SK-N-SH treated with all-trans-retinoic acid at 6 μM for 48 hours (cell line): ENCODE measurements around the gene TRIM44.

Experiments
- ATAC-seq: fragments of 200-7000 bp; cut with Tn5 transposase; 3 replicates; pipeline ENCODE4 v1.9.1; 2020; ENCODE audit warnings: mild to moderate bottlenecking, moderate library complexity
- ARNTL ChIP-seq: fragments of 450-650 bp; formaldehyde crosslinking; IDR thresholded peaks from 2 replicates; pipeline ENCODE4 v1.5.0; 2020; ENCODE audit warnings: low read depth, mild to moderate bottlenecking, moderate library complexity, borderline replicate concordance
- BACH2 ChIP-seq: fragments of 250-450 bp; sonication (Bioruptor Pico); IDR thresholded peaks from 2 replicates; pipeline ENCODE4 v1.9.0; 2021; ENCODE audit warnings: mild to moderate bottlenecking, borderline replicate concordance
- CREB5 ChIP-seq: fragments of 250-450 bp; sonication (Bioruptor Pico); IDR thresholded peaks from 2 replicates; pipeline ENCODE4 v1.5.1; 2020; ENCODE audit warnings: low read depth, mild to moderate bottlenecking, moderate library complexity
- CSRNP3 ChIP-seq: fragments of 250-450 bp; sonication (Bioruptor Pico); IDR thresholded peaks from 2 replicates; pipeline ENCODE4 v1.5.1; 2021; ENCODE audit warnings: mild to moderate bottlenecking, moderate library complexity
- ESRRG ChIP-seq: fragments of 250-450 bp; sonication (Bioruptor Pico); IDR thresholded peaks from 2 replicates; pipeline ENCODE4 v1.6.1; 2021; ENCODE audit warnings: mild to moderate bottlenecking
- GLIS3 ChIP-seq: fragments of 250-450 bp; sonication (Bioruptor Pico); IDR thresholded peaks from 2 replicates; pipeline ENCODE4 v1.5.0; 2020; ENCODE audit warnings: mild to moderate bottlenecking, moderate library complexity
- ISL1 ChIP-seq: fragments of 250-450 bp; sonication (Bioruptor Pico); IDR thresholded peaks from 2 replicates; pipeline ENCODE4 v2.1.2; 2022; ENCODE audit warnings: mild to moderate bottlenecking, moderate library complexity
- OSR1 ChIP-seq: fragments of 250-450 bp; sonication (Bioruptor Pico); IDR thresholded peaks from 2 replicates; pipeline ENCODE4 v1.8.0; 2022; ENCODE audit warnings: moderate library complexity, mild to moderate bottlenecking, inconsistent platforms
- PATZ1 ChIP-seq: fragments of 250-450 bp; sonication (Bioruptor Pico); IDR thresholded peaks from 2 replicates; pipeline ENCODE4 v1.8.0; 2020; ENCODE audit warnings: mild to moderate bottlenecking, moderate library complexity, borderline replicate concordance
- POU6F1 ChIP-seq: fragments of 250-450 bp; sonication (Bioruptor Pico); IDR thresholded peaks from 2 replicates; pipeline ENCODE4 v1.8.0; 2021; ENCODE audit warnings: low read depth, mild to moderate bottlenecking, moderate library complexity, borderline replicate concordance
- PPARA ChIP-seq: fragments of 250-450 bp; sonication (Bioruptor Pico); IDR thresholded peaks from 2 replicates; pipeline ENCODE4 v1.5.0; 2020; ENCODE audit warnings: mild to moderate bottlenecking, borderline replicate concordance
- RARB ChIP-seq: fragments of 250-450 bp; sonication (Bioruptor Pico); IDR thresholded peaks from 2 replicates; pipeline ENCODE4 v1.8.0; 2021; ENCODE audit warnings: mild to moderate bottlenecking, moderate library complexity
- SNAI2 ChIP-seq: fragments of 250-450 bp; sonication (Bioruptor Pico); IDR thresholded peaks from 2 replicates; pipeline ENCODE4 v1.5.0; 2020; ENCODE audit warnings: mild to moderate bottlenecking, moderate library complexity
- TCF4 ChIP-seq: fragments of 250-450 bp; sonication (Bioruptor Pico); IDR thresholded peaks from 2 replicates; pipeline ENCODE4 v1.8.0; 2021; ENCODE audit warnings: mild to moderate bottlenecking, moderate library complexity, borderline replicate concordance
- TSHZ2 ChIP-seq: fragments of 250-450 bp; sonication (Bioruptor Pico); IDR thresholded peaks from 2 replicates; pipeline ENCODE4 v1.5.0; 2020; ENCODE audit warnings: mild to moderate bottlenecking, moderate library complexity
- ZC3H10 ChIP-seq: fragments of 250-450 bp; sonication (Bioruptor Pico); IDR thresholded peaks from 2 replicates; pipeline ENCODE4 v1.5.1; 2021; ENCODE audit warnings: mild to moderate bottlenecking, moderate library complexity
- ZFP3 ChIP-seq: fragments of 250-450 bp; sonication (Bioruptor Pico); IDR thresholded peaks from 2 replicates; pipeline ENCODE4 v1.5.0; 2020; ENCODE audit warnings: mild to moderate bottlenecking, moderate library complexity
- ZFP30 ChIP-seq: fragments of 450-650 bp; formaldehyde crosslinking; IDR thresholded peaks from 2 replicates; pipeline ENCODE4 v1.5.0; 2022; ENCODE audit warnings: mild to moderate bottlenecking, moderate library complexity
- ZNF565 ChIP-seq: fragments of 450-650 bp; formaldehyde crosslinking; conservative IDR thresholded peaks from 2 replicates; pipeline ENCODE4 v1.5.0; 2020; ENCODE audit warnings: low read depth, mild to moderate bottlenecking, moderate library complexity
- ZNF8 ChIP-seq: fragments of 450-650 bp; formaldehyde crosslinking; IDR thresholded peaks from 2 replicates; pipeline ENCODE4 v1.5.0; 2020; ENCODE audit warnings: mild to moderate bottlenecking, moderate library complexity

TRIM44 gene

GRCh38 chr11:35811783-35812182, 149.2 kb downstream of the TRIM44 start (continued):
- TF ChIP-seq BACH2 (CRISPR knock-in tag), result no peak

- no peak for ATAC-seq
- TF ChIP-seq RARB (CRISPR knock-in tag), result no peak
- TF ChIP-seq TCF4 (CRISPR knock-in tag), result no peak
- no peak for TF ChIP-seq SNAI2 (CRISPR knock-in tag)
- TF ChIP-seq TSHZ2, result no peak
- TF ChIP-seq ISL1, result no peak
- no peak for TF ChIP-seq OSR1 (CRISPR knock-in tag)
- TF ChIP-seq ZNF565 (CRISPR knock-in tag), result no peak
- TF ChIP-seq ARNTL (CRISPR knock-in tag), result no peak
- TF ChIP-seq ZNF8, result no peak
- TF ChIP-seq ZC3H10 (CRISPR knock-in tag), result no peak
- no peak for TF ChIP-seq ZFP3
- TF ChIP-seq GLIS3 (CRISPR knock-in tag), result no peak
- no peak for TF ChIP-seq PPARA (CRISPR knock-in tag)
- no peak for TF ChIP-seq ESRRG (CRISPR knock-in tag)
- TF ChIP-seq CSRNP3 (CRISPR knock-in tag), result no peak
- no peak for TF ChIP-seq CREB5
- no peak for TF ChIP-seq POU6F1
- no peak for TF ChIP-seq ZFP30 (CRISPR knock-in tag)
- no peak for TF ChIP-seq BACH2 (CRISPR knock-in tag)
Measured at GRCh38 chr11:35812828-35813227, 150.3 kb downstream of the TRIM44 start.

- TF ChIP-seq ZC3H10 (CRISPR knock-in tag), result no peak
- TF ChIP-seq OSR1 (CRISPR knock-in tag), result no peak
- TF ChIP-seq PATZ1 (CRISPR knock-in tag), result no peak
- TF ChIP-seq CREB5, result no peak
- no peak for TF ChIP-seq TSHZ2
- no peak for TF ChIP-seq ZNF565 (CRISPR knock-in tag)
- TF ChIP-seq ZNF8, result no peak
- no peak for TF ChIP-seq ZFP3
- no peak for TF ChIP-seq POU6F1
- ATAC-seq, result no peak
Measured at GRCh38 chr11:35814081-35814695, 151.6 kb downstream of the TRIM44 start.
